HCEC 1CT (cell line): ENCODE data around the gene IQCN.
A peak's percentile ranks its signal among the peaks of the same experiment; 100 is the strongest.
"Not testable (repeated sequence)": the region's sequence is repeated elsewhere in the genome, so short reads cannot be mapped to it uniquely, and the experiment has no call there.

ENCODE experiments used
- DNase-seq: peaks from one replicate; pipeline ENCODE4 v3.0.0-alpha.2; 2017

IQCN gene

DNA sequence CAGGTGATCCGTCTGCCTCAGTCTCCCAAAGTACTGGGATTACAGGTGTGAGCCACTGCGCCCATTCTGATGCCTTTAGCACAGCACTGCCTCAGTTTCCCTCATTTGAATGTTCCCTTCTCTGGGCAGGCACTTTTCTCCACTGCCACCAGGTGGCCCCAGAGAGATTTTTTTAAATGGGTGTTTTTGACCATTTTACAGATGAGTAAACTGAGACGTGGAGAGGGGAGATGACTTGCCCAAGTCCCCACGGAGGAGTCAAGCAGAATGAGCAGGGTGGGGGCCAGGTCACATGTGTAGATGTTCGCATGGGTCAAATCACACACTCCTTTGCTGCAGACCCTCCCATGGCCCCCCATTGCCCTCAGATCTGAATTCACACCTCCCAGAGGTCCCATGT is 44.8 kb downstream of the IQCN start:
- no peak for DNase-seq

DNA sequence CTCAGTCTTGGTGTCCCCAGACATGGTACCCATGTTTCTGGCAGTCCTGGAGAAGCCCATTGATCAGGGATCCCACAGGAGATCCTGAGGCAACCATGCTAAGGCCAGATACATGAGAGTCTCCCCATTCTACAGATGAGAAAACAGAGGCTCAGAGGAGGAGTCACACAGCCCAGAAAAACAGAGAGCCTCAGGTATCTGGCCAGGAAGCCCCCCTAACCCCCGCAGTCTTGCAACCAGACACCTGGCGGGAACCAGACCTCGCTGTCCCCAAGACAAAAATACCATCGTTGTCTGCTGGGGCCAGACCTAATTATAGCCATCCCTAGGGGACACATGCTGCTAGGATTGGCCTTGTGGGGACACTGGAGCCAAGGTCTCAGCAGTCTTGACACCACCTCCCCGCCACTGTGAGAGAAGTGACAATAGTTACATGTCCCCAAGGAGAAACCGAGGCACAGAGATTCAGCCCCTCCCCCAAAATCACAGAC is 46.4 kb downstream of the IQCN start:
- DNase-seq, result no peak

DNA sequence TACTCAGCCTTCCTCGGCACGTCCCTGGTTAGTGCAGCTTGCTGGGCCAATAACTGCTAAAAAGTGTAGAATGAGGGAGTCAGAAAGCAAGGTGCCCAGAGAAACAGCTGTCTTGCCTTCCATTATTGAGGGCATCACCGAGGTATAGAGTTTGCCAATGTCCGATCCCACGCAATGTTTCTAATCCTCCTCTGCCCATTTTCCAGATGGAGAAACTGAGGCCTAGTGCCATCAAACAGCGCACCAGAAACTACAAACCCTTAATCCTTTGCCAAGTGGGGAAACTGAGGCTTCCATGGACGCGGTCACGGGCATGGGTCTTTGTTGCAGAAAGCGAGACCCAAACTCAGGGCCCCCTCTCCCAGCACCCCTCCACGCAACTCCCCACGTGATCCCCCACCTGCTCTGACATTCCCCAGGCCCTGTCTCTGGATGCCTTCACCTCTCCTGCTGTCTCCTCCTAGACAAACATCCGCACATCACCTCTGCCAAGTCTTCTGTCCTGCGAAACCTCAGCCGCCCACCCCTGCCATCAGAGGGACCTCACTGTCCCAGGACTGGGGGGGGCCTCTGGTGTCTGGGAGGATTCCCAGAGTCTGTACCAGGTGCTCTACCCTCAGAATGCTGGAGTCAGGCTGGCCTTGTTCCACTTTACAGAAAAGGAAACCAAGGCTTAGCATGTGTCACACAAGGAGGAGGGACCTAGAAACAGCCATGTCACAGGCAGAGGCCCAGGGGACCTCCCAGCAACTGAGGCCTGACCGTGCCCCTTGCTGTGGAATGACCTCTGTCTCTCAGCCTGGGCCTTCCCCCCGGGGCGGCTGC is 47.1 kb downstream of the IQCN start:
- no peak for DNase-seq

GRCh38 chr19:18225702-18226468 is 48.4 kb downstream of the IQCN start, which contains the start of gene PDE4C:
TSS of gene PDE4C (minus strand) at chr19:18226438. CDS start at chr19:18226415, 23 bp downstream.
- no peak for DNase-seq

DNA sequence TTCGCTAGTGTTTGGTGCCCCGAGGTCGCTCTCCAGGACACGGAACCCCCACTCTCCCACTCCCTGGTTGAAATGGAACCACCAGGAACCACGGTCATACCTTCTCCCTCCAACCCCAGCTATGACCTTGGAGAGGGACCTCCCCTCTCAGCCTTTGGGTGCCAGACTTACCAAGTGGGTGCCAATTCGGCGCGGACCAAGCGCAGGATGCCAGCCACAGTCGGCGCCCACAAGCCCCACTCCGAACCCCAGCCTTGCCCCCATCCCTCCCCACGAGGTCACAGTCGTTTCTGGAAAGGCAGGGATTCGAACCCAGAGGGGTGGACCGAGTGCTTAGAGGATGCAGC is 48.9 kb downstream of the IQCN start:
- no peak for DNase-seq

- peak; percentile 98 for DNase-seq
Measured at GRCh38 chr19:18224525-18225354, 49.5 kb downstream of the IQCN start.

- no peak for DNase-seq
Measured at GRCh38 chr19:18223860-18224524, 50.3 kb downstream of the IQCN start.

DNA sequence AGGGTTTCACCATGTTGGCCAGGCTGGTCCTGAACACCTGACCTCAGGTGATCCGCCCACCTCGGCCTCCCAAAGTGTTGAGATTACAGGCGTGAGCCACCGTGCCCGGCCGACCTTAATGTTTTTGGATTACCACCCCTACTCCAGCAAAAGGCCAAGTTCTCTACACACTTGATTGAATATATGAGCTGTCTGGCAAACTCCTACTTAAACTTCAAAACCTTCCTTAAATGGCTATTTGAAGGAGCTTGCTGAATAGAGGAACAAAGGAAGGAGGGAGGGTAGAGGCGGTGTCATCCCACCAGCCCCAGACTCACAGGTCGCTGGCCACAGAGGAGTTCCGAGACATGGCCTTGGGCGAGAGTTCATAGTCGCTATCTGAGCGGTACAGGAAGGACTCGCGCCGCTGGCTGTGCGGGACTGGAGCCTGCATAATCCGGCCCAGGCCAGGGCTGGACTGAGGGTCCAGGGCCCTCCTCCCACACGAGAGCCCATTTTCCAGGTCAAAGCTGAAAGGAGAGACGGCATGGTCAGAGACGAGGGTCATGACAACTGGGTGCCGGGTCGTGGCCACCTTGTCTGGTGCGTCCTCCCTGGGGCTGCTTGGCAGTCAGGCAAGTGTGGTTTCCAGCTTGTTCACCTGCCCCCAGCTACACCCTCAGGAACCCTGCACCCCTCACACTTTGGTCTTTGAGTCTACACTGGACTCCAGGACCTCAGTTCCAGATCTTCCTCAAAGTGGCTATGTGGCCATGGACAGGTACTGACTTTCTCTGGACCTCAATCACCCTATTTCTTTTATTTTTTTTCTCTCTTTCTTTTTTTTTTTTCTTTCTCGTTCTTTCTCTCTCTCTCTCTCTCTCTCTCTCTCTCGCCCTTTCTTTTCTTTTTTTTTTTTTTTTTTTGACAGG is 52.2 kb downstream of the IQCN start:
- no peak for DNase-seq

DNA sequence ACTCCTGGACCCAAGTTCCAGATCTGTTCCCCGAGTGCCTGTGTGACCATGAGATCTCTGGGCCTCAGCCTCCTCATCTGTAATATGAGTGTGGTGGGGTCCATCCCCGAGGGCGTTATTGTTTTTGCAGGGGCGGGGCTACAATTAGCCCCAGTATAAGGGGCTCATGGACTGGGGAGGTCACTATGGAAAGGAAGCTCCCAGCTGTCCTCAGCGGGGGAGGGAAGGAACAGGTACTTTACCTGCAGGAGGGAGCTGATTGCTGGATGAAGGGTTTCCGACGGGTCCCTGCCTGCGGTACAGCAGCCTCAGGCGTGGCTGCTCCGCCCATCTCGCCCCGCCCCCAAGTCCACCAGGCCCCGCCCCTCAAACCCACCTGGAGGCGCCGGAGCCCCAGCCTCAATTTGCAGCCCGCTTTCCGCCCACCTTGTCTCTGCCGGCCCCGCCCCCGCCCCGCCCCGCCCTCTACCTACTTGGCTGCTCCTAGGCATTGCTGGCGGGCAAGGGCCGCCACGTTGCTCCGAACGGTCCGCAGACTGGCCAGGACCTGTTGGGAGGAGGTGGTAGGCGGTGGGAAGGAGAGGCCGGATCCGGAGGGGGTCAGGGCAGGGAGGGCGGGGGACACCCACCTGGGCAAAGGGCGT is 53.5 kb downstream of the IQCN start:
- DNase-seq, result no peak

GRCh38 chr19:18219911-18220631 is 54.2 kb downstream of the IQCN start:
- no peak for DNase-seq

- DNase-seq, result no peak
Measured at GRCh38 chr19:18218600-18218999, 55.7 kb downstream of the IQCN start.

- no peak for DNase-seq
Measured at GRCh38 chr19:18218159-18218558, 56.1 kb downstream of the IQCN start.

- no peak for DNase-seq
Measured at GRCh38 chr19:18216789-18217188, 57.5 kb downstream of the IQCN start.

GRCh38 chr19:18214779-18215433 is 59.3 kb downstream of the IQCN start:
- DNase-seq, result peak; percentile 56

DNA sequence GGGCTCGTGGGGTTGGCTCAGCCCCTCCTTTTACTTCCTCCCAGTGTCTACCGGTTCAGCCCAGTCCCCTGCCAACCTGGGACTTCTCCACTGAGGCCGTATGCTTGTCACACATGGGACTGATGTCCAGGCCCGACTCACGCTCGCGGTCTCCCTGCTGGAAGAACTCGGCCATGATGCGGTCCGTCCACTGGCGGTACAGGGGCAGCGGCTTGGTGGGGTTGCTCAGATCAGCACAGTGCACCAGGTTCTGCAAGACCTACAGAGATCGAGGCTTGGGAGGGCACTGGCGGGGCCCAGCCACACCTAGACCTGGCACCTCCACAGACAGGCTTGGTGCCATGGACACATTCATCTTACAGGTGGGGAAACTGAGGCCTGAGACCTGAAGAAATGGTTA is 62.6 kb downstream of the IQCN start:
- DNase-seq, result no peak

DNA sequence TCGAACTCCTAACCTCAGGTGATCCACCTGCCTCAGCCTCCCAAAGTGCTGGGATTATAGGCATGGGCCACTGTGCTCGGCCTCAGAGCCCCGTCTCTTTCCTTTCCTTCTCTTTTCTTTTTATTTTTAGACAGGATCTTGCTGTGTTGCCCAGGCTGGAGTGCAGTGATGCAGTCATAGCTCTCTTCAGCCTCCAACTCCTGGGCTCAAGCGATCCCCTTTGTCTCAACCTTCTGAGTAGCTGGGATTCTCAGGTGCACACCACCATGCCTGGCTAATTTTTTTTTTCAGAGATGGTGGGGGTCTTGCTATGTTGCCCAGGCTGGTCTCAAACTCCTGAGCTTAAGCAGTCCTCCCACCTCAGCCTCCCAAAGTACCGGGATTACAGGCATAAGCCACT is 64.3 kb downstream of the IQCN start:
- not testable (repeated sequence) for DNase-seq

DNA sequence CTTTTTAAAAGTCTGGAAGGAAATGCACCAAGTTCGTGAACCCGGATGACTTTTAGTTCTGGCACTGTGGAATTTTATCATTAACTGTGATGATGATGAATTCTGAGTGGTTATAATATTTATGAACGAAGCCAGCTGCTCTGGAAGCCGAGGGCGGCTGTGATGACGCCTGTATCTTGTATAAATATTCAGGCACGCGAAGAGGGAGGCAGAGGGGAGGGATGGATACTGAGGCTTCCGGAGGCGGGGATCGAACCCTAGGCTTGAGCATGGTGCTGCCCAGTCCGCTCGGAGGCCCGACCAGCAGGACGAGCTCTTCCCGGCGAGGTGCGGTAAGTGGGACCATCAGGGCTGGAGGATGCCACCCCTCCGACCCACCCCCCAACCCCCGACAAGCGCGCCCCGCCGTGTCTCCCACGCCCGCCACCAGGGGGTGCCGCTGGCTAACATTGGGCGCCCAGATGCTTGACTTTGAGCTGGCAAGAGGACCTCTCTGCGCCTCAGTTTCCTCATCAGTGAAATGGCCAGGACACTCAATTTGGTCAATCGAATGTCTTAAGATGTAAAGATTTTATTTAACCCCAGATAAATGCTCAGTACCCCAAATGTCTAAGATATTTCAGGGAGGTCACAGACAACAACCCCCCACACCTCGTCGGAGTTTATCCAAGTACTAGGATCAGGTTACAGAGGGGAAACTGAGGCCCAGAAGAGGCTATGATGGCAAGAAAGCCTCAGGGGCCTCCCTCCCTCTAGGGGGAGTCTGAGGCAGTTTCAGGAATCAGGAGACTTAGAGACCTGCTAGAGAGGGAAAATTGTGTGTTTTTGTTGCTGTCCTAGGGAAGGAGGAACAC is 65.9 kb downstream of the IQCN start:
- peak; percentile 94 for DNase-seq
